HG03442 (cell line): ENCODE results near the gene TSSK1B.
"Not testable (repeated sequence)": the region's sequence is repeated elsewhere in the genome, so short reads cannot be mapped to it uniquely, and the experiment has no call there.

Source experiments
- ATAC-seq: cut with Tn5 transposase; IDR thresholded peaks from one replicate; pipeline ENCODE4 v1.9.1; 2021; ENCODE audit warnings: mild to moderate bottlenecking, moderate library complexity; ENCODE audit not compliant: unreplicated experiment

The TSSK1B gene

DNA sequence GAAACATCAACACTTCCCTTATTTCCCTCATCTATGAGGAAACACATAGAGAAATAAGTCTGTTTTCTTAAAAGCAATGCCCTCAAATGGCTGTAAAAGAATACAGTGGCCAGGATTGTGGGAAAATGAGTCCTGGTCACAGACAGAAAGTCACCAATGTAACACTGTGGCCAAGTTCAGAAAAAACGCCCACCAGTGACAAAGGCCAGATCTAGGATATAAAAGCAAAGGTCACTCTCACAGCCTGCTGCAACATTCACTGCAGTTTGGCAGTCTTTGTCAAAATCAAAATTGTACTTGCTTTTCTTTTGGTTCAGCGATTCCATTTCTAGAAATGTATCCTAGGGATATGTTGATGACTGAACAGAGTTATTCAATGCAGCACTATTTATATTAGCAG, 30.5 kb downstream of the TSSK1B start:
- no peak for ATAC-seq

DNA sequence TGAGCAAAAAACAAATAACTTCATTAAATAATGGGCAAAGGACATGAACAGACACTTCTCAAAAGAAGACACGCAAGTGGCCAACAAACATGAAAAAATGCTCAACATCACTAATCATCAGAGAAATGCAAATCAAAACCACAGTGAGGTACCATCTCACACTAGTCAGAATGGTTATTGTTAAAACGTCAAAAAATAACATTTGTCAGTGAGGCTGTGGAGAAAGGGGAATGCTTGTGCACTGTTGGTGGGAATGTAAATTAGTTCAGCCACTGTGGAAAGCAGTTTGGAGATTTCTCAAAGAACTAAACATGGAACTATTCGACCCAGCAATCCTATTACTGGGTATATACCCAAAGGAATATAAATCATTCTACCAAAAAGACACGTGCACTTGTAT, 36.8 kb downstream of the TSSK1B start:
- ATAC-seq: not testable (repeated sequence)

DNA sequence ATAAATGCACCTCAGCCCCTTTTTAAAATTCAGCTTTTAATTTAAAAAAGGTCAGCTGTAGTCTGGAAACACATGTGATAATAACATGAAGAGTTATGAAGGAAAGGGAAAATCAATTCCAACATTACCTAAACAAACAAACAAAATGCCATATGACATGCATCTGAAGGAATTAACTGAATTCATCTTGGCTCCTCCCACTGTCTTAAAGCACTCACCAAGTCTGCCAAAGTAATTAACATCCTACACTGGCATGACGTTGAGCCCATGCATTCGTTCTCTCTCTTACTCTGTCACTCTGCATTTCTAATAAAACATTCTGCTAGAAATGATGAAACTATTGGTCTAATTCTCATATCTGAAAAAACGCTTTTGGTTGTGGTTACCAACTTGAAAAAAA, 37.7 kb downstream of the TSSK1B start:
- no peak for ATAC-seq

DNA sequence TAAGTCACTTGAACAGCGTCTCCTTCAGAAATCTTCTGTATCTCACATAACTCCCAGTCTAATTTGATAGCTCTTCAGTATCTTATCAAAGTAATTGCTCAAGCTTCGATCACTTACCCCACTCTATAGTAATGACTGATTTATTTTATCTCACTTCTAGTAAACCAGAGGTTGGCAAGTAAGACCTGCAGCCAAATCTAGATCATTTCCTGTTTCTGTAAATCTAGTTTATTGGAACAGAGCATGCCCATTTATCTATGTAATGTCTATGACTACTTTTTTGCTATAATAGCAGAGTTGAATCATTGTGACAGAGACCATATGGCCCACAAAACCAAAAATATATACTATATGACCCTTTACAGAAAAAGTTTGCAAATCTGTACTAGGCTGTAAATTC, 40.1 kb downstream of the TSSK1B start:
- no peak for ATAC-seq

DNA sequence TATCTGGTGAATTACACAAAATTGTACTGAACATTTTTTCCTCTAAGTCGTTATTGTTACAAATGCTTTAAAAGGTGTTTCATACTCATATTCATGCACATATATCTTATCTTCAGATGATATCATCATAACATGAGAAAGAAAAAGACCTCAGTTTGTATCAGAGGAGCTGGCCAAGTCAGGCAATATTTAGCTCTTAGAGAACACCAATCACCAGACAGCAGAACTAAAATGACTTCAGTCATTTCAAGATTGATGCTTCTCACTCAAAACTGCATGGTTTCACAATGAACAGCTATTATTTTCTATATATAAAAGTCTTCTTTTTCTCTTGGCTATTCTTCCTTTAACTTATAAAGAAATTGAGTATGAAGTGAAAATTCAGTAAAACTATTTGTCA, 44.6 kb downstream of the TSSK1B start:
- peak; percentile 38 for ATAC-seq

DNA sequence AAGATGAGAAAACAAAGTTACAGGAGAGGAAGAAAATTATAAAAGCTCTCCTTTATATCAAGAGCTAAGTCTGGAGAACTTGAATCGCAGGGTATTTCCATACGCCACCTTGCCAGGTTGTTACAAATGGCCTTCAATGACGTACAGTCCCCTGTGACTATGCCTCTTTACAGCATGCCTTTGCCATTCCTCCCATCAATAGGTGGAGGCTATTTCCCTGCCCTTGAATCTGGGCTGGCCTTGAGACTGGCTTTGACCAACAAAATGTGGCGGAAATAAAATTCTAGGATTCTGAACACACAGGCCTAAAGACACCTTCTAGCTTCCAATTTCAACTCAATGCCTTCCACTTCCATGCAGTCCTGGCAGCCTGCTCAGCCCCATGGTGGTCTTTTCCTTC, 45.7 kb downstream of the TSSK1B start:
- ATAC-seq: no peak

DNA sequence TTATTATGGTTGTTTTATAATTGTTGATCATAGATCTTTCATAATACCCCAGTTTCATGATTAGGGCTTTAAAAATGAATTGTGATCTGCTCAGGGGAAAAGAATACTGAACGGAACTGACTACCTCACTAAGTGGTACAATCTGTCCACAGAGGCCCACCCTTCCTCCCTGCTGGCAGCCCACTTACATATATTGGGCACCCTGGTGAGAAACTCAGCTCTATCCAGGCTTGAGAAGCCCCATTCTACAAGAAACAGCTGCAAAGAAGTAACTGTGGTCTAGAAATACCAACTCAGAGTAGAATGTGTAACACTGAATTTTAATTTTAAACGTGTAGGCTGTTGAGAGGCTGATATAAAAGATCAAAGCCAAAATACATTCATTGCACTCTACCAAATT, 46.9 kb downstream of the TSSK1B start:
- no peak for ATAC-seq

DNA sequence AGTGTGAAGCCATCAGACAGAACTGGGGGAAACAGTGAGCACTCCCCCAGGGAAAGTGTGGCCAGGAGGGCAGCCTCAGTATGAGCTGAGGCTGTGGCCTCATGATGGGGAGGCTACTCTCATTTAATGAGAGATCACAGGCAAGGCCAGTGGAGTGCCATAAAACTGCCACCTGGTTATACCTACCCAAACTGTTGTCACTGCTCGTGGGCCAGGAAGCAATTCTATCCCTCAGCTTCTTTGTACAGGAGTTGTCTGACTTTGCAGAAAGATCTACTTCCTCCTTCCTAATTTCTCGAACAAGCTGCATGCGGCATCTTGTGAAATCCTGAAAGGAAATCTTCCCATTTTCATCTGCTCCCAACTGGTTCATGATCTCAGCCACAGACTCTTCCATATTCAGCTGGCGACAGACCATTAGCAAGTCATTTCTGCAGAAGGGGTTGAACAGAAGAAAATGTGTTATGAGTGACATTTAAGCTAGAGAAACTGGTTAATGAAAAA, 50.0 kb downstream of the TSSK1B start:
- no peak for ATAC-seq

DNA sequence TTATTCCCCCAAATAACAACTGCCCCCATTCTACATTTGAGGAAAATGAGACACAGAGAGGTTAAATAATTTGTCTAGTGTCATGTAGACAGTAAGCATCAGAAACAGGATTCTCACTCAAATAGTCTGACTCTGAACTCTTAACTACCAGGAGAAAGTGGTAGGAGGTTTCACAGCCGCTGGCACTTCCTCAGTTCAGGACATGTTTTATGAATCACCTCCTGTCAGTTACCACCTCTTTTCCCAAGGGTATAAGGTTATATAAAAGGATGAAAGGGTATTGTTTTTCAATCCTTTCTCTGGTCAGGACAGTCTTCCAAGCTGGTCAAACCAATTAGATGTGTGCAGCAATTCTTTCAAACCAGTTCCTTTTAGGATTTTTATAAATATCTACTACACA, 52.1 kb downstream of the TSSK1B start:
- ATAC-seq: no peak
